NCI-H2107 (cell line): ENCODE data around the gene ABCF3.

Source experiments
- DNase-seq: peaks from one replicate; lab custom pipeline; 2025; lab: John Stamatoyannopoulos, UW

Gene ABCF3

GRCh38 chr3:184233127-184233843 lies 47.3 kb downstream of the ABCF3 start:
- DNase-seq = no peak

DNA sequence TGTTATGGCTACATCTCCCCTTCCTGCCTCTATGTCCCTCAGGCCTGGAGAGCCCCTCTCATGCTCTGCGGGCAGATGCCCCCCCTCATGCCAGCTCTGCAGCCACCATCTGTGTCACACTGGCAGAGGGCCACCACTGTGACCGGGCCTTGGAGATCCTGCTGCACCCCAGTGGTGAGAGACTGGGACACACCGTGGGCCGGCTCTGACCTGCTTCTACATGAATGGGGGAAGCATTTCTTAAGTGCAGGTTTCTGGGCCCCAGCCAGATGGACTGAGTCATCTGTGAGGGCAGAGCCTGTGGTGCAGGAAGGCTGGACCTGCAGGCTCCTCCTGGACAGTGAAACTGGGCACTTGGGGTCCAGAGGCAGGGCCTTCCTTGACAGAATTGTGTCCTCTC lies 48.2 kb downstream of the ABCF3 start:
- no peak for DNase-seq

DNA sequence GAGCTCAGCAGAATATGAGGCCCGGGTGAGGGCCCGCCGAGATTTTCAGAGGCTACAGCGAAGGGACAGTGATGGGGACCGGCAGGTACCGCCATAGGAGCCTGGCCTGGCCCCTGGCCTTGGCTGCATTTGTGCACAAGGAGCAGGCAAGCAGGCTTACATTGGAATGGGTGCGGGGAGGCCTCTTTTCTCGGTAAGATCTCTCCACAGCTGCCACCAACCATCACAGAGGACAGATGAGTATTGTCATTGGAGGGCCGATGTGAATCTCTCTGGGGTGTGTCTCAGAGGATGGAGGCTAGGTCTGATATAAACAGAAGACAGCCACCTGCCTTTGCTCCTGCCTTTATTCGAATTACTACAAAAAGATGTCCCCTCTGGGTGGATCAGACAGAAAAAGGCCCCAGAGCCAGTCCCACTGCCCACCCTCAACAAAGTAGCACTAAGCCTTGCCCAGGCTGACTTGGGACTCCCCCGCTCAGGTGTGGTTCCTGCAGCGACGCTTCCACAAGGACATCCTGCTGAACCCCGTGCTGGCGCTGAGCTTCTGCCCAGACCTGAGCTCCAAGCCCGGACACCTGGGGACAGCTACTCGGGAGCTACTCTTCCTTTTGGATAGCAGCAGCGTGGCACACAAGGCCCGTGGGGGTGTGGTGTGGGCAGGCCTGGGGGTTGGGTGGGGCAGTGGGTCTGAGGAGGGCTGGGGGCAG lies 48.8 kb downstream of the ABCF3 start:
- DNase-seq = no peak

DNA sequence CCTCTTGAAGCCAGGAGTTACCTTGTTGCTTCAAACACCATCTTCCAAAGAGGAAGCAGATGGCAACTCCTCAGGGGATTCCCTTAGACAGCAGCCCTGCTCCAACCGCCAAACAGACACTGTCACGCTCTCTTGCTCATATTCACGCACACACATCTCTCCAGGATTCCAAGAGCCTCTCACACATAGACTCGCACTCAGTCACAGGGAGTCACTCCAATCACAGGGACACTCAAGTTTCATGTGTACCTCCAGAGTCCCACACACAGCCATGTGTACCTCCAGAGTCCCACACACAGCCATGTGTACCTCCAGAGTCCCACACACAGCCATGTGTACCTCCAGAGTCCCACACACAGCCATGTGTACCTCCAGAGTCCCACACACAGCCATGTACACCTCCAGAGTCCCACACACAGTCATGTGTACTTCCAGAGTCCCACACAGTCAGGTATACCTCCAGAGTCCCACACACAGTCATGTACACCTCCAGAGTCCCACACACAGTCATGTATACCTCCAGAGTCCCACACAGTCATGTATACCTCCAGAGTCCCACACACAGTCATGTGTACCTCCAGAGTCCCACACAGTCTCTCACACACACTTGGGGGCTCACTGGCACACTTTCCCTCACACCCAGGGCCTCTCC lies 49.5 kb downstream of the ABCF3 start:
- no peak for DNase-seq

- no peak for DNase-seq
Measured at GRCh38 chr3:184236033-184236410, 50.0 kb downstream of the ABCF3 start.

GRCh38 chr3:184236636-184237035 lies 50.6 kb downstream of the ABCF3 start:
- DNase-seq = no peak

DNA sequence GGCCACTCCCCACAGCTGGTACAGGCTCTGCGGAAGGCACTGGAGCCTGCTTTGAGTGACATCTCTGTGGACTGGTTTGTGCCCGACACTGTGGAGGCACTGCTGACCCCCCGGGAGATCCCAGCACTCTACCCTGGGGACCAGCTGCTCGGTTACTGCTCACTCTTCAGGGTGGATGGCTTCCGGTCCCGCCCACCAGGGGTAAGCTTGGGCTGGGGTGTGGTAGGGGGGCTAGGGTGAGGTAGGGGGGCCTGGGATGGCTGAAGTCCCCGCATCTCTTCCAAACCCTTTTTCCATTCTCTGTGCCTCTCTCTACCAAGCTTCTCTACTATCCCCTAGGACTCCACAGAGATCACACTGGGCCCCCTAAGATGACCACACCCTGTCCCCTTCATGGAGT lies 51.2 kb downstream of the ABCF3 start:
- DNase-seq = no peak

- no peak for DNase-seq
Measured at GRCh38 chr3:184237807-184238206, 51.8 kb downstream of the ABCF3 start.

GRCh38 chr3:184238246-184238818 lies 52.3 kb downstream of the ABCF3 start:
- DNase-seq = no peak

- DNase-seq = no peak
Measured at GRCh38 chr3:184239221-184239620, 53.2 kb downstream of the ABCF3 start.

- no peak for DNase-seq
Measured at GRCh38 chr3:184239708-184240107, 53.7 kb downstream of the ABCF3 start.

DNA sequence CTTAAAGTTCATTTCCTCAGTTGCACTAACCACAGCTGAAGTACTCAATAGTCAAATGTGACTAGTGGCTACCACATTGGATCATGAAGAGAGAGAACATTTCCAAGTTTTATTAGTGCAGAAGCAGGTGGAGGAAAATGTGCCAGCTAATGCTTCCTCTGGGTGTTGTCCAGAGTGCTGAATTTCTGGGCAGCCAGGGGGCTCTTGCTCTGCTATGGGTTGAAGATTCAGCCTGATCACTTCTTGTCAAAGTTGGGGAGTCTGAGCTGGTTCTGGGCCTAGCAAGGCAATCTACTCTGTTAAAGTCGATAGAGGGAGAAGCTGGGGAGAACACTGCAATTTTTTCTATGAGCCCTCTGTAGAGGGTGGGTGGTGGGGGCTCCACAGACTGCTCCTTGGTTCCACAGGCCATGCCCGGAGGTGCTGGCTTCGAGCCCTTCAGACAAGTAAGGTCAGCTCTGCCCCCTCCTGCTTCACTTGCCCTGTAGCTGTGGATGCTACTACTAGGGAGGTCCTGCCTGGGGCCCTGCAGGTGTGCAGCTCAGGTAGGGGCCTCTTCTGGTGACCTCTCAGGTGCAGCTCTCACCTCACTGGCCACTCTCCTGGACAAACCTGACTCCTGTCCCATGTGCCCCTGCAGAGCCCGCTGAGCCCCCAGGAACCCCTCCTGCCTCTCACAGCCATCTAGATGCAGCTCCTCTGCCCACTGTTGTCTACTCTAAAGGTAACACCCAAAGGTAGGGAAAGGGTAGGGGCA lies 54.6 kb downstream of the ABCF3 start:
- DNase-seq = no peak

GRCh38 chr3:184241141-184241446 lies 55.1 kb downstream of the ABCF3 start:
- DNase-seq = no peak

- no peak for DNase-seq
Measured at GRCh38 chr3:184241447-184242296, 55.7 kb downstream of the ABCF3 start.

- no peak for DNase-seq
Measured at GRCh38 chr3:184242297-184242685, 56.3 kb downstream of the ABCF3 start.
